Liver (tissue), 9 donors: ENCODE data around the gene CD164. TPM values are rescaled to one million over a fixed set of nuclear protein-coding genes. Genes with fewer than 3 reads are reported as not detected.

ENCODE experiments used
- DNase-seq: peaks from one replicate; pipeline ENCODE4 v3.0.0-alpha.2; 2017; ENCODE audit warnings: low spot score
- H3K27ac ChIP-seq, 2 donors: one replicate each; pipeline ENCODE4 v1.7.0; 2013; ENCODE audit warnings: inconsistent platforms in 2 of 2, low read length in 2 of 2, control low read depth in 1 of 2, low read depth in 1 of 2, mild to moderate bottlenecking in 1 of 2
- H3K27me3 ChIP-seq, 4 donors: one replicate each; pipeline versions ENCODE4 v1.6.1 to v1.7.0; 2013; ENCODE audit warnings: low read length in 3 of 4, inconsistent platforms in 1 of 4, mild to moderate bottlenecking in 1 of 4, moderate library complexity in 1 of 4; ENCODE audit not compliant: control insufficient read depth in 4 of 4, insufficient read depth in 4 of 4
- H3K36me3 ChIP-seq, 4 donors: one replicate each; pipeline versions ENCODE4 v1.6.1 to v1.7.0; 2013; ENCODE audit warnings: low read length in 3 of 4, mild to moderate bottlenecking in 3 of 4, low read depth in 1 of 4, moderate library complexity in 1 of 4; ENCODE audit not compliant: control insufficient read depth in 4 of 4, insufficient read depth in 3 of 4
- H3K4me1 ChIP-seq, 4 donors: one replicate each; pipeline versions ENCODE4 v1.6.1 to v1.7.0; 2013; ENCODE audit warnings: low read length in 3 of 4, mild to moderate bottlenecking in 3 of 4, moderate library complexity in 1 of 4; ENCODE audit not compliant: control insufficient read depth in 4 of 4, insufficient read depth in 4 of 4
- H3K4me3 ChIP-seq, 3 donors: one replicate each; pipeline versions ENCODE4 v1.6.1 to v1.7.0; 2013; ENCODE audit warnings: low read length in 3 of 3, control low read depth in 1 of 3, low read depth in 1 of 3, mild to moderate bottlenecking in 1 of 3
- H3K9ac ChIP-seq, 2 donors: one replicate each; pipeline ENCODE4 v1.7.0; 2013; ENCODE audit warnings: low read length in 2 of 2, mild to moderate bottlenecking in 2 of 2, moderate library complexity in 2 of 2, control low read depth in 1 of 2, low read depth in 1 of 2
- H3K9me3 ChIP-seq, 4 donors: one replicate each; pipeline versions ENCODE4 v1.6.1 to v1.7.0; 2013; ENCODE audit warnings: low read length in 3 of 4; ENCODE audit not compliant: control insufficient read depth in 4 of 4
- ATF3 ChIP-seq: IDR thresholded peaks from 2 replicates; pipeline ENCODE4 v1.6.1; 2016; ENCODE audit warnings: antibody characterized with exemption
- CTCF ChIP-seq: fragments of 150-350 bp; IDR thresholded peaks from 2 replicates; pipeline ENCODE4 v1.5.1; 2017; ENCODE audit warnings: improper control_type of control experiment, low read depth, low read length; ENCODE audit not compliant: missing input control
- EGR1 ChIP-seq, 2 donors: IDR thresholded peaks; 2 replicates each; pipeline ENCODE4 v1.6.1; 2016 to 2018; ENCODE audit warnings: antibody characterized with exemption in 2 of 2, low read depth in 2 of 2
- FOXA1 ChIP-seq: IDR thresholded peaks from 2 replicates; pipeline ENCODE4 v1.6.1; 2016; ENCODE audit warnings: antibody characterized with exemption
- FOXA2 ChIP-seq: IDR thresholded peaks from 2 replicates; pipeline ENCODE4 v1.6.1; 2016; ENCODE audit warnings: antibody characterized with exemption
- HNF4A ChIP-seq, 2 donors: conservative IDR thresholded peaks; 2 replicates each; pipeline ENCODE4 v1.6.1; 2016; ENCODE audit warnings: antibody characterized with exemption in 2 of 2, mild to moderate bottlenecking in 2 of 2
- JUND ChIP-seq, 2 donors: IDR thresholded peaks; 2 replicates each; pipeline ENCODE4 v1.6.1; 2016; ENCODE audit warnings: antibody characterized with exemption in 2 of 2
- MAX ChIP-seq: IDR thresholded peaks from 2 replicates; pipeline ENCODE4 v1.6.1; 2016; ENCODE audit warnings: antibody characterized with exemption
- NR2F2 ChIP-seq: IDR thresholded peaks from 2 replicates; pipeline ENCODE4 v1.6.1; 2016; ENCODE audit warnings: antibody characterized with exemption
- RAD21 ChIP-seq, 2 donors: IDR thresholded peaks; 2 replicates each; pipeline ENCODE4 v1.6.1; 2016; ENCODE audit warnings: antibody characterized with exemption in 2 of 2, mild to moderate bottlenecking in 2 of 2
- REST ChIP-seq: IDR thresholded peaks from 2 replicates; pipeline ENCODE4 v1.6.1; 2016; ENCODE audit warnings: antibody characterized with exemption, mild to moderate bottlenecking
- RXRA ChIP-seq, 2 donors: IDR thresholded peaks; 2 replicates each; pipeline ENCODE4 v1.6.1; 2017 to 2018; ENCODE audit warnings: antibody characterized with exemption in 2 of 2, mild to moderate bottlenecking in 1 of 2
- TAF1 ChIP-seq: conservative IDR thresholded peaks from 2 replicates; pipeline ENCODE4 v1.6.1; 2016; ENCODE audit warnings: antibody characterized with exemption, mild to moderate bottlenecking
- YY1 ChIP-seq: IDR thresholded peaks from 2 replicates; pipeline ENCODE4 v1.6.1; 2016; ENCODE audit warnings: antibody characterized with exemption, mild to moderate bottlenecking
- ZBTB33 ChIP-seq: IDR thresholded peaks from 2 replicates; pipeline ENCODE4 v1.6.1; 2016; ENCODE audit warnings: antibody characterized with exemption
- WGBS: extraction: QIAGEN DNeasy Blood & Tissue Kit; methylation state at CpG from one replicate; pipeline ENCODE4 v1.1.7; 2013; 5-methylcytosine and 5-hydroxymethylcytosine counted together
- polyA plus RNA-seq, 2 donors: library from polyadenylated mRNA; stranded (reverse) in 1 of 2; unstranded in 1 of 2; fragments of 200-250 nt in 1 of 2; fragments of >200 nt in 1 of 2; fragmentation: Nextera tagmentation in 1 of 2; extraction: Ambion mirVana in 1 of 2; gene quantifications; one replicate each; pipeline versions ENCODE4 v1.2.1 to v1.2.3, GENCODE V29; 2013 to 2015
- total RNA-seq, 2 donors: library from RNA; depleted of rRNA; stranded (reverse); fragments of >200 nt; gene quantifications; one replicate each; pipeline ENCODE4 v1.2.3, GENCODE V29; 2014
- donor health status: healthy.
- donor health status: healthy.
- donor health status: healthy.
- donor health status: healthy.
- donor health status: healthy.

CD164 gene
- total and polyA plus RNA-seq, 4 donors: 84.5 to 218 (median 132) TPM

- TF ChIP-seq CTCF: no peak
- no peak for TF ChIP-seq EGR1 (IDR thresholded peaks at IDR 0.05; ENCODE audit: low read depth in 2 of 2)
Observed at GRCh38 chr6:109421184-109421583, 38.9 kb upstream of the CD164 start (continued).

- no peak for TF ChIP-seq FOXA2
- TF ChIP-seq RAD21 (IDR thresholded peaks at IDR 0.05): no peak
- TF ChIP-seq MAX: no peak
- no peak for TF ChIP-seq FOXA1
- no peak for TF ChIP-seq REST
- no peak for TF ChIP-seq ZBTB33
- TF ChIP-seq YY1: no peak
- no peak for TF ChIP-seq HNF4A (conservative IDR thresholded peaks at IDR 0.05)
- no peak for TF ChIP-seq NR2F2
- no peak for TF ChIP-seq JUND (IDR thresholded peaks at IDR 0.05)
- no peak for TF ChIP-seq RXRA (IDR thresholded peaks at IDR 0.05)
- no peak for TF ChIP-seq ATF3
- TF ChIP-seq TAF1: no peak
- no peak for TF ChIP-seq CTCF
- no peak for DNase-seq
- no peak overlapping the region for H3K9ac ChIP-seq
- H3K4me3 ChIP-seq: no peak overlapping the region
- H3K4me1 ChIP-seq: no peaks in the 10 kb centered on the region
- WGBS: 67% methylated on average over 1 of the region's 1 CpG
- no peak overlapping the region for H3K27ac ChIP-seq
- no peaks in the 10 kb centered on the region for H3K27me3 ChIP-seq
- H3K36me3 ChIP-seq: no peaks in the 10 kb centered on the region
- H3K9me3 ChIP-seq: no peaks in the 10 kb centered on the region
Observed at GRCh38 chr6:109420751-109421150, 38.5 kb upstream of the CD164 start.
